Measurements from ENCODE around the gene CTNNA3. TPM values are rescaled to one million over a fixed set of nuclear protein-coding genes. Genes with fewer than 3 reads are reported as not detected.

CTNNA3 gene
- total and polyA plus RNA-seq, 2 donors (not counting 1 experiment from before 2014, with no cell fraction given), result not detected

GRCh38 chr10:66881814-66882213 lies 814.2 kb downstream of the CTNNA3 start:
- no peak for DNase-seq (ENCODE audit: low read depth in 2 of 2)
- Histone ChIP-seq H3K4me2 (ENCODE audit: extremely low read depth, insufficient read depth, low read length) (no peak overlapping the region), H4K20me1 (ENCODE audit: control insufficient read depth, extremely low read depth, insufficient read depth, low read length) (no peaks in the 10 kb centered on the region), H3K27me3 (ENCODE audit: control insufficient read depth, insufficient read depth, low read length) (no peaks in the 10 kb centered on the region), H3K9me3 (ENCODE audit: control insufficient read depth, insufficient read depth, low read depth, low read length) (no peaks in the 10 kb centered on the region), H3K79me2 (ENCODE audit: control insufficient read depth, insufficient read depth, low read length) (no peaks in the 10 kb centered on the region), H3K4me1 (ENCODE audit: control insufficient read depth, extremely low read depth, insufficient read depth, low read length) (no peaks in the 10 kb centered on the region), H3K9ac (ENCODE audit: insufficient read depth, low read length) (no peak overlapping the region), H3K36me3 (ENCODE audit: control insufficient read depth, insufficient read depth, low read length) (no peaks in the 10 kb centered on the region), H2AFZ (ENCODE audit: low read length) (no peak overlapping the region), H3K27ac (ENCODE audit: insufficient read depth, low read length) (no peak overlapping the region), H3K4me3 (replicated peaks in 1 of 4; ENCODE audit: control extremely low read depth in 1 of 4, insufficient read depth in 1 of 4, low read depth in 3 of 4, low read length in 4 of 4) (no peak overlapping the region)
- TF ChIP-seq EZH2 (IDR thresholded peaks at IDR 0.05; ENCODE audit: low read length, missing control alignments), result no peak
- TF ChIP-seq, protein P1, sequence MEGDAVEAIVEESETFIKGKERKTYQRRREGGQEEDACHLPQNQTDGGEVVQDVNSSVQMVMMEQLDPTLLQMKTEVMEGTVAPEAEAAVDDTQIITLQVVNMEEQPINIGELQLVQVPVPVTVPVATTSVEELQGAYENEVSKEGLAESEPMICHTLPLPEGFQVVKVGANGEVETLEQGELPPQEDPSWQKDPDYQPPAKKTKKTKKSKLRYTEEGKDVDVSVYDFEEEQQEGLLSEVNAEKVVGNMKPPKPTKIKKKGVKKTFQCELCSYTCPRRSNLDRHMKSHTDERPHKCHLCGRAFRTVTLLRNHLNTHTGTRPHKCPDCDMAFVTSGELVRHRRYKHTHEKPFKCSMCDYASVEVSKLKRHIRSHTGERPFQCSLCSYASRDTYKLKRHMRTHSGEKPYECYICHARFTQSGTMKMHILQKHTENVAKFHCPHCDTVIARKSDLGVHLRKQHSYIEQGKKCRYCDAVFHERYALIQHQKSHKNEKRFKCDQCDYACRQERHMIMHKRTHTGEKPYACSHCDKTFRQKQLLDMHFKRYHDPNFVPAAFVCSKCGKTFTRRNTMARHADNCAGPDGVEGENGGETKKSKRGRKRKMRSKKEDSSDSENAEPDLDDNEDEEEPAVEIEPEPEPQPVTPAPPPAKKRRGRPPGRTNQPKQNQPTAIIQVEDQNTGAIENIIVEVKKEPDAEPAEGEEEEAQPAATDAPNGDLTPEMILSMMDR (conservative IDR thresholded peaks at IDR 0.05 in 1 of 2, IDR thresholded peaks at IDR 0.05 in 1 of 2; ENCODE audit: low read depth in 1 of 2, low read length in 2 of 2), result no peak

DNA sequence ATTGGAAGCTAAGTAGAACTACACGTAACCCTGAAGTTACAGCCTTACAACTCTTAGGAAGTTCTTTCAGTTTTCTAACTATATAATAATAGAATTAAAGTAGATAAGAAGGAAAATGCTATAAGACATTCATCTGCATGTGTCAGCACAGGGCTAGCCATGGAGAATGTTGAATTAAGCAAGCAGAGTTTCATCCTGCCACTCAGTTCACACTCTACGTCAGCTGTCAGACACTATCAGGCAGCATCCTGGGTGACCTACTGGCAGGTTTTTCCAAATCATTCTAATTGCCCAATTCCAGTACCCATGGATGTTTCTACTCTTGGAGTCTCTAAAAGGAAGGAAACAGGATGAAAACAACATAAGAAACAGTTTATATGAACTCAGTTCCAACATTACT lies 815.2 kb downstream of the CTNNA3 start:
- H2AFZ ChIP-seq (ENCODE audit: low read length), result no peak overlapping the region
- no peak overlapping the region for H3K27ac ChIP-seq (ENCODE audit: insufficient read depth, low read length)
- H3K9ac ChIP-seq (ENCODE audit: insufficient read depth, low read length), result no peak overlapping the region
- no peak overlapping the region for H3K4me3 ChIP-seq (replicated peaks in 1 of 4; ENCODE audit: control extremely low read depth in 1 of 4, insufficient read depth in 1 of 4, low read depth in 3 of 4, low read length in 4 of 4)
- H3K79me2 ChIP-seq (ENCODE audit: control insufficient read depth, insufficient read depth, low read length), result no peaks in the 10 kb centered on the region
- no peaks in the 10 kb centered on the region for H4K20me1 ChIP-seq (ENCODE audit: control insufficient read depth, extremely low read depth, insufficient read depth, low read length)
- H3K9me3 ChIP-seq (ENCODE audit: control insufficient read depth, insufficient read depth, low read depth, low read length), result no peaks in the 10 kb centered on the region
- no peak for TF ChIP-seq EZH2 (IDR thresholded peaks at IDR 0.05; ENCODE audit: low read length, missing control alignments)
- TF ChIP-seq, protein P1 (conservative IDR thresholded peaks at IDR 0.05 in 1 of 2, IDR thresholded peaks at IDR 0.05 in 1 of 2; ENCODE audit: low read depth in 1 of 2, low read length in 2 of 2), result no peak
- H3K4me1 ChIP-seq (ENCODE audit: control insufficient read depth, extremely low read depth, insufficient read depth, low read length), result no peaks in the 10 kb centered on the region
- H3K36me3 ChIP-seq (ENCODE audit: control insufficient read depth, insufficient read depth, low read length), result no peaks in the 10 kb centered on the region
- no peak overlapping the region for H3K4me2 ChIP-seq (ENCODE audit: extremely low read depth, insufficient read depth, low read length)
- no peaks in the 10 kb centered on the region for H3K27me3 ChIP-seq (ENCODE audit: control insufficient read depth, insufficient read depth, low read length)
- DNase-seq (ENCODE audit: low read depth in 2 of 2), result no peak

GRCh38 chr10:66880292-66880691 lies 815.7 kb downstream of the CTNNA3 start:
- no peaks in the 10 kb centered on the region for H3K9me3 ChIP-seq (ENCODE audit: control insufficient read depth, insufficient read depth, low read depth, low read length)
- H2AFZ ChIP-seq (ENCODE audit: low read length), result no peak overlapping the region
- TF ChIP-seq, protein P1 (conservative IDR thresholded peaks at IDR 0.05 in 1 of 2, IDR thresholded peaks at IDR 0.05 in 1 of 2; ENCODE audit: low read depth in 1 of 2, low read length in 2 of 2), result no peak
- H4K20me1 ChIP-seq (ENCODE audit: control insufficient read depth, extremely low read depth, insufficient read depth, low read length), result no peaks in the 10 kb centered on the region
- no peak overlapping the region for H3K4me3 ChIP-seq (replicated peaks in 1 of 4; ENCODE audit: control extremely low read depth in 1 of 4, insufficient read depth in 1 of 4, low read depth in 3 of 4, low read length in 4 of 4)
- no peak overlapping the region for H3K4me2 ChIP-seq (ENCODE audit: extremely low read depth, insufficient read depth, low read length)
- DNase-seq (ENCODE audit: low read depth in 2 of 2), result no peak
- H3K36me3 ChIP-seq (ENCODE audit: control insufficient read depth, insufficient read depth, low read length), result no peaks in the 10 kb centered on the region
- no peak overlapping the region for H3K9ac ChIP-seq (ENCODE audit: insufficient read depth, low read length)
- no peaks in the 10 kb centered on the region for H3K4me1 ChIP-seq (ENCODE audit: control insufficient read depth, extremely low read depth, insufficient read depth, low read length)
- no peak overlapping the region for H3K27ac ChIP-seq (ENCODE audit: insufficient read depth, low read length)
- H3K79me2 ChIP-seq (ENCODE audit: control insufficient read depth, insufficient read depth, low read length), result no peaks in the 10 kb centered on the region
- no peaks in the 10 kb centered on the region for H3K27me3 ChIP-seq (ENCODE audit: control insufficient read depth, insufficient read depth, low read length)
